H9 (cell line): Measurements from ENCODE around the gene ELF1. TPM values are rescaled to one million over a fixed set of nuclear protein-coding genes. Genes with fewer than 3 reads are reported as not detected.

Experiments
- DNase-seq: peaks from one replicate; pipeline ENCODE4 v3.0.0-alpha.2; 2017
- H2AFZ ChIP-seq: one replicate; pipeline ENCODE4 v1.6.1; 2013; ENCODE audit warnings: mild to moderate bottlenecking, low read length, control low read depth, moderate library complexity
- H2AK5ac ChIP-seq: 2 replicates; pipeline ENCODE4 v1.6.1; 2013; ENCODE audit warnings: low read length, control low read depth, mixed read lengths; ENCODE audit not compliant: insufficient read length
- H2BK120ac ChIP-seq: one replicate; pipeline ENCODE4 v1.6.1; 2013; ENCODE audit warnings: low read depth, mild to moderate bottlenecking, low read length, control low read depth, inconsistent platforms; ENCODE audit not compliant: poor library complexity, severe bottlenecking
- H2BK12ac ChIP-seq: 2 replicates; pipeline ENCODE4 v1.6.1; 2013; ENCODE audit warnings: low read length, control low read depth, mixed read lengths, low read depth; ENCODE audit not compliant: insufficient read length
- H2BK15ac ChIP-seq: 2 replicates; pipeline ENCODE4 v1.6.1; 2013; ENCODE audit warnings: low read depth, low read length, control low read depth
- H2BK20ac ChIP-seq: one replicate; pipeline ENCODE4 v1.6.1; 2013; ENCODE audit warnings: low read depth, mild to moderate bottlenecking, low read length, control low read depth, inconsistent platforms; ENCODE audit not compliant: poor library complexity, severe bottlenecking
- H2BK5ac ChIP-seq: 2 replicates; pipeline ENCODE4 v1.6.1; 2013; ENCODE audit warnings: low read length, control low read depth, mixed read lengths; ENCODE audit not compliant: insufficient read length
- H3K14ac ChIP-seq: 2 replicates; pipeline ENCODE4 v1.6.1; 2013; ENCODE audit warnings: low read length, control low read depth; ENCODE audit not compliant: insufficient read depth
- H3K18ac ChIP-seq: 2 replicates; pipeline ENCODE4 v1.6.1; 2013; ENCODE audit warnings: low read depth, mild to moderate bottlenecking, mixed read lengths, low read length, control low read depth; ENCODE audit not compliant: insufficient read length
- H3K23ac ChIP-seq: 2 replicates; pipeline ENCODE4 v1.6.1; 2013; ENCODE audit warnings: low read length, control low read depth, mixed read lengths, low read depth; ENCODE audit not compliant: insufficient read length
- H3K23me2 ChIP-seq: 2 replicates; pipeline ENCODE4 v1.6.1; 2013; ENCODE audit warnings: low read depth, mild to moderate bottlenecking, mixed read lengths, low read length, control low read depth; ENCODE audit not compliant: insufficient read length, poor library complexity, severe bottlenecking
- H3K27ac ChIP-seq: 2 replicates; pipeline ENCODE4 v1.5.1; 2013; ENCODE audit warnings: low read length, control low read depth, mixed read lengths, low read depth; ENCODE audit not compliant: insufficient read length
- H3K27me3 ChIP-seq: 2 replicates; pipeline ENCODE4 v1.6.1; 2013; ENCODE audit warnings: low read length, control low read depth, inconsistent platforms; ENCODE audit not compliant: insufficient read depth
- H3K4ac ChIP-seq: 2 replicates; pipeline ENCODE4 v1.6.1; 2013; ENCODE audit warnings: low read depth, mild to moderate bottlenecking, control low read depth, inconsistent platforms, low read length, moderate library complexity
- H3K4me1 ChIP-seq: 2 replicates; pipeline ENCODE4 v1.6.1; 2013; ENCODE audit warnings: low read length, control low read depth, inconsistent platforms; ENCODE audit not compliant: insufficient read depth
- H3K4me2 ChIP-seq: 2 replicates; pipeline ENCODE4 v1.6.1; 2013; ENCODE audit warnings: low read length, control low read depth, mixed read lengths; ENCODE audit not compliant: insufficient read length, insufficient read depth
- H3K56ac ChIP-seq: 2 replicates; pipeline ENCODE4 v1.6.1; 2013; ENCODE audit warnings: low read depth, mild to moderate bottlenecking, mixed read lengths, low read length, control low read depth; ENCODE audit not compliant: insufficient read length
- H3K79me1 ChIP-seq: 2 replicates; pipeline ENCODE4 v1.6.1; 2013; ENCODE audit warnings: low read depth, mild to moderate bottlenecking, moderate library complexity, low read length, control low read depth, inconsistent platforms; ENCODE audit not compliant: insufficient read depth, poor library complexity, severe bottlenecking
- H3K79me2 ChIP-seq: 2 replicates; pipeline ENCODE4 v1.6.1; 2013; ENCODE audit warnings: low read length, control low read depth, inconsistent platforms; ENCODE audit not compliant: insufficient read depth
- H3K9ac ChIP-seq: 2 replicates; pipeline ENCODE4 v1.6.1; 2013; ENCODE audit warnings: low read length, control low read depth, mixed read lengths; ENCODE audit not compliant: insufficient read length; ENCODE audit errors: extremely low read depth
- H3K9me3 ChIP-seq: one replicate; pipeline ENCODE4 v1.6.1; 2013; ENCODE audit warnings: low read depth, low read length, inconsistent platforms; ENCODE audit not compliant: control insufficient read depth
- H3T11ph ChIP-seq: one replicate; pipeline ENCODE4 v1.6.1; 2013; ENCODE audit warnings: mild to moderate bottlenecking, low read length, control low read depth, inconsistent platforms
- H4K20me1 ChIP-seq: one replicate; pipeline ENCODE4 v1.6.1; 2013; ENCODE audit not compliant: control insufficient read depth, insufficient read length, insufficient read depth
- H4K5ac ChIP-seq: 2 replicates; pipeline ENCODE4 v1.6.1; 2013; ENCODE audit warnings: low read depth, mild to moderate bottlenecking, mixed read lengths, low read length, control low read depth; ENCODE audit not compliant: insufficient read length
- H4K8ac ChIP-seq: replicated peaks from 2 replicates; pipeline ENCODE4 v1.6.1; 2013; ENCODE audit warnings: low read length, control low read depth, mixed read lengths, low read depth; ENCODE audit not compliant: insufficient read length
- H4K91ac ChIP-seq: 2 replicates; pipeline ENCODE4 v1.6.1; 2013; ENCODE audit warnings: low read depth, mild to moderate bottlenecking, moderate library complexity, mixed read lengths, low read length, control low read depth; ENCODE audit not compliant: insufficient read length
- H3K27ac Mint-ChIP-seq, 3 experiments: 2 replicates in 2 of 3; 3 replicates in 1 of 3; pipeline ENCODE4 v1.8.0; 2020 to 2021; ENCODE audit warnings: mixed read lengths in 3 of 3, mild to moderate bottlenecking in 1 of 3, moderate library complexity in 1 of 3
- H3K27me3 Mint-ChIP-seq: 2 replicates; pipeline ENCODE4 v1.8.0; 2021; ENCODE audit warnings: low read depth, mild to moderate bottlenecking, moderate library complexity, mixed read lengths
- H3K36me3 Mint-ChIP-seq, 3 experiments: 2 replicates in 2 of 3; 3 replicates in 1 of 3; pipeline ENCODE4 v1.8.0; 2020 to 2021; ENCODE audit warnings: low read depth in 3 of 3, mixed read lengths in 3 of 3; ENCODE audit not compliant: insufficient read depth in 1 of 3
- H3K4me1 Mint-ChIP-seq, 2 experiments: 2 replicates each; pipeline ENCODE4 v1.8.0; 2020; ENCODE audit warnings: mixed read lengths in 2 of 2
- H3K4me3 Mint-ChIP-seq, 2 experiments: 2 replicates in 1 of 2; 3 replicates in 1 of 2; pipeline ENCODE4 v1.8.0; 2020 to 2021; ENCODE audit warnings: mild to moderate bottlenecking in 2 of 2, mixed read lengths in 2 of 2, moderate library complexity in 1 of 2
- H3K9me3 Mint-ChIP-seq, 2 experiments: 2 replicates in 1 of 2; 3 replicates in 1 of 2; pipeline ENCODE4 v1.8.0; 2020; ENCODE audit warnings: mild to moderate bottlenecking in 2 of 2, mixed read lengths in 2 of 2, moderate library complexity in 1 of 2
- WGBS: extraction: QIAGEN DNeasy Blood & Tissue Kit; methylation state at CpG from one replicate; pipeline ENCODE4 v1.1.7; 2013; ENCODE audit warnings: missing lambda C conversion rate, low lambda C conversion rate, mixed read lengths; ENCODE audit not compliant: insufficient read length; ENCODE audit errors: extremely low coverage; 5-methylcytosine and 5-hydroxymethylcytosine counted together
- total RNA-seq: library from RNA; stranded (reverse); gene quantifications from 2 replicates; pipeline ENCODE4 v1.2.1, GENCODE V29; 2021
- TF ChIP-seq, protein P1 (sequence below): fragments of 200-600 bp; sonication (generic); conservative IDR thresholded peaks from 3 replicates; pipeline ENCODE4 v1.8.0; 2021; ENCODE audit warnings: antibody characterized with exemption, mild to moderate bottlenecking

The ELF1 gene
- total RNA-seq, 1 experiment from 2014 or later, result 15.5 TPM

GRCh38 chr13:40966298-40966697 lies 52.8 kb downstream of the ELF1 start:
- Histone ChIP-seq H3K23ac (no peak overlapping the region), H3K23me2 (no peaks in the 10 kb centered on the region), H3K27me3 (no peaks in the 10 kb centered on the region), H2BK20ac (no peak overlapping the region), H2BK120ac (no peak overlapping the region), H3K18ac (no peak overlapping the region), H4K5ac (no peak overlapping the region), H3K79me1 (no peaks in the 10 kb centered on the region), H3K4ac (no peak overlapping the region), H2BK5ac (no peak overlapping the region), H2BK12ac (no peak overlapping the region), H3K9me3 (no peaks in the 10 kb centered on the region), H4K20me1 (no peaks in the 10 kb centered on the region), H3K79me2 (no peaks in the 10 kb centered on the region), H2BK15ac (no peak overlapping the region), H3T11ph (no peak overlapping the region), H2AK5ac (no peak overlapping the region), H2AFZ (no peak overlapping the region), H3K4me1 (no peaks in the 10 kb centered on the region), H3K9ac (no peak overlapping the region), H3K27ac (no peak overlapping the region), H4K8ac (no peak overlapping the region), H3K56ac (no peak overlapping the region), H3K14ac (no peak overlapping the region), H4K91ac (no peak overlapping the region), H3K4me2 (no peak overlapping the region)
- TF ChIP-seq, protein P1, sequence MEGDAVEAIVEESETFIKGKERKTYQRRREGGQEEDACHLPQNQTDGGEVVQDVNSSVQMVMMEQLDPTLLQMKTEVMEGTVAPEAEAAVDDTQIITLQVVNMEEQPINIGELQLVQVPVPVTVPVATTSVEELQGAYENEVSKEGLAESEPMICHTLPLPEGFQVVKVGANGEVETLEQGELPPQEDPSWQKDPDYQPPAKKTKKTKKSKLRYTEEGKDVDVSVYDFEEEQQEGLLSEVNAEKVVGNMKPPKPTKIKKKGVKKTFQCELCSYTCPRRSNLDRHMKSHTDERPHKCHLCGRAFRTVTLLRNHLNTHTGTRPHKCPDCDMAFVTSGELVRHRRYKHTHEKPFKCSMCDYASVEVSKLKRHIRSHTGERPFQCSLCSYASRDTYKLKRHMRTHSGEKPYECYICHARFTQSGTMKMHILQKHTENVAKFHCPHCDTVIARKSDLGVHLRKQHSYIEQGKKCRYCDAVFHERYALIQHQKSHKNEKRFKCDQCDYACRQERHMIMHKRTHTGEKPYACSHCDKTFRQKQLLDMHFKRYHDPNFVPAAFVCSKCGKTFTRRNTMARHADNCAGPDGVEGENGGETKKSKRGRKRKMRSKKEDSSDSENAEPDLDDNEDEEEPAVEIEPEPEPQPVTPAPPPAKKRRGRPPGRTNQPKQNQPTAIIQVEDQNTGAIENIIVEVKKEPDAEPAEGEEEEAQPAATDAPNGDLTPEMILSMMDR, result no peak
- Mint-ChIP-seq H3K4me1 (peaks cover 0 to 3% of the 10 kb centered on the region in 2 experiments; a peak in 1 of 4 replicates), H3K36me3 (no peaks in the 10 kb centered on the region), H3K27ac (no peak overlapping the region), H3K4me3 (no peak overlapping the region), H3K27me3 (no peaks in the 10 kb centered on the region), H3K9me3 (no peaks in the 10 kb centered on the region)
- no CpG with 5 or more reads among the region's 3 CpGs for WGBS
- DNase-seq, result no peak
